Stimulated activated CD4-positive, alpha-beta T cell treated with anti-CD3 and anti-CD28 coated beads, Interleukin-4, amount 100 ng/mL, for 4 hours (primary cell): ENCODE measurements around the gene HPS5.

Source experiments
- DNase-seq, 2 experiments: peaks; one replicate each; pipeline ENCODE4 v3.0.0-alpha.2; 2020

HPS5 gene

GRCh38 chr11:18233912-18234311, 88.0 kb downstream of the HPS5 start:
- DNase-seq, result no peak

- no peak for DNase-seq
Measured at GRCh38 chr11:18230859-18231258, 91.1 kb downstream of the HPS5 start.

GRCh38 chr11:18229501-18229900, 92.4 kb downstream of the HPS5 start:
- no peak for DNase-seq
